Right lobe of liver (tissue), 4 donors: ENCODE data around the gene NPPB.

Experiments used
- POLR2A ChIP-seq: fragments of 450-650 bp; IDR thresholded peaks from one replicate; pipeline ENCODE4 v1.6.1; 2017; ENCODE audit warnings: antibody characterized with exemption, mild to moderate bottlenecking
- TF ChIP-seq, protein P1 (sequence below), 4 donors: fragments of 200-600 bp in 3 of 4; fragments of 450-650 bp in 1 of 4; IDR thresholded peaks; one replicate each; pipeline versions ENCODE4 v1.5.1 to v1.8.0; 2016 to 2022; ENCODE audit warnings: antibody characterized with exemption in 4 of 4, mild to moderate bottlenecking in 2 of 4
- donor health status: DM: no; HTN: no; CAD: no.
- donor health status: DM: no; HTN: no; CAD: no.
- donor health status: DM: no; HTN: yes; CAD: no.

- TF ChIP-seq, protein P1, sequence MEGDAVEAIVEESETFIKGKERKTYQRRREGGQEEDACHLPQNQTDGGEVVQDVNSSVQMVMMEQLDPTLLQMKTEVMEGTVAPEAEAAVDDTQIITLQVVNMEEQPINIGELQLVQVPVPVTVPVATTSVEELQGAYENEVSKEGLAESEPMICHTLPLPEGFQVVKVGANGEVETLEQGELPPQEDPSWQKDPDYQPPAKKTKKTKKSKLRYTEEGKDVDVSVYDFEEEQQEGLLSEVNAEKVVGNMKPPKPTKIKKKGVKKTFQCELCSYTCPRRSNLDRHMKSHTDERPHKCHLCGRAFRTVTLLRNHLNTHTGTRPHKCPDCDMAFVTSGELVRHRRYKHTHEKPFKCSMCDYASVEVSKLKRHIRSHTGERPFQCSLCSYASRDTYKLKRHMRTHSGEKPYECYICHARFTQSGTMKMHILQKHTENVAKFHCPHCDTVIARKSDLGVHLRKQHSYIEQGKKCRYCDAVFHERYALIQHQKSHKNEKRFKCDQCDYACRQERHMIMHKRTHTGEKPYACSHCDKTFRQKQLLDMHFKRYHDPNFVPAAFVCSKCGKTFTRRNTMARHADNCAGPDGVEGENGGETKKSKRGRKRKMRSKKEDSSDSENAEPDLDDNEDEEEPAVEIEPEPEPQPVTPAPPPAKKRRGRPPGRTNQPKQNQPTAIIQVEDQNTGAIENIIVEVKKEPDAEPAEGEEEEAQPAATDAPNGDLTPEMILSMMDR (IDR thresholded peaks at IDR 0.05): no peak
- TF ChIP-seq POLR2A: no peak
These were observed 41.6 kb downstream of the NPPB start for GRCh38 chr1:11817192-11817591.
